ENCODE measurements around the gene MAP4K3. TPM values are rescaled to one million over a fixed set of nuclear protein-coding genes. Genes with fewer than 3 reads are reported as not detected.

MAP4K3 gene
- total and polyA plus RNA-seq, 2 donors (not counting 1 experiment from before 2014, with no cell fraction given): 1.3 to 28.3 TPM

GRCh38 chr2:39424951-39425350, 12.1 kb downstream of the MAP4K3 start:
- Histone ChIP-seq H3K4me2 (replicated peaks; ENCODE audit: low read depth, low read length, poor library complexity, severe bottlenecking) (no peak overlapping the region), H3K79me2 (ENCODE audit: control insufficient read depth, insufficient read depth, low read length) (peaks cover 63% of the 10 kb centered on the region), H4K20me1 (ENCODE audit: control insufficient read depth, insufficient read depth, low read length, poor library complexity, severe bottlenecking) (no peaks in the 10 kb centered on the region), H2AFZ (ENCODE audit: insufficient read depth, low read depth, low read length, poor library complexity, severe bottlenecking) (no peak overlapping the region), H3K4me3 (ENCODE audit: control extremely low read depth in 1 of 5, extremely low read depth in 1 of 5, insufficient read depth in 1 of 5, low read depth in 2 of 5, low read length in 4 of 5) (no peak overlapping the region), H3K27me3 (replicated peaks in 1 of 4; ENCODE audit: control extremely low read depth in 1 of 4, control insufficient read depth in 3 of 4, insufficient read depth in 4 of 4, low read length in 3 of 4) (no peaks in the 10 kb centered on the region), H3K4me1 (ENCODE audit: control insufficient read depth in 2 of 2, insufficient read depth in 2 of 2, low read length in 2 of 2) (no peaks in the 10 kb centered on the region), H3K9ac (ENCODE audit: low read length) (no peak overlapping the region), H3K9me3 (ENCODE audit: control extremely low read depth in 1 of 3, control insufficient read depth in 2 of 3, insufficient read depth in 1 of 3, low read length in 2 of 3) (peaks cover 0 to 4% (median 0%) of the 10 kb centered on the region in 3 donors), H3K27ac (ENCODE audit: low read length in 2 of 2) (no peak overlapping the region), H3K36me3 (replicated peaks in 1 of 2; ENCODE audit: control extremely low read depth in 1 of 2, control insufficient read depth in 1 of 2, extremely low read depth in 1 of 2, insufficient read depth in 2 of 2, low read length in 1 of 2) (no peaks in the 10 kb centered on the region)
- H3K27ac Mint-ChIP-seq: no peak overlapping the region
- H3K9me3 Mint-ChIP-seq (ENCODE audit: insufficient read depth): no peaks in the 10 kb centered on the region
- H3K4me1 Mint-ChIP-seq: peaks cover 5% of the 10 kb centered on the region
- no peaks in the 10 kb centered on the region for H3K27me3 Mint-ChIP-seq
- ChIA-PET CTCF (no interaction called here), POLR2A (interaction anchor here (0.8 kb wide), 1 partner anchor 99 kb away, joined by 9 read pairs; no protein-coding TSS in a partner anchor)
- no CpG with 5 or more reads among the region's 1 CpG for WGBS (ENCODE audit: insufficient coverage)
- ATAC-seq (ENCODE audit: low read depth) (no peak), DNase-seq (no peak)
- intact Hi-C loops (cut with micrococcal nuclease): no loop called here
- TF ChIP-seq EZH2 (IDR thresholded peaks at IDR 0.05; ENCODE audit: borderline replicate concordance, insufficient read depth, low read depth, low read length, poor library complexity, severe bottlenecking) (no peak), CTCF (IDR thresholded peaks at IDR 0.05) (no peak)
- H3K4me3 Mint-ChIP-seq: no peak overlapping the region

- DNase-seq (no peak), ATAC-seq (ENCODE audit: low read depth) (no peak)
- Mint-ChIP-seq H3K27me3 (no peaks in the 10 kb centered on the region), H3K4me1 (peaks cover 5% of the 10 kb centered on the region), H3K9me3 (ENCODE audit: insufficient read depth) (no peaks in the 10 kb centered on the region), H3K4me3 (no peak overlapping the region), H3K27ac (no peak overlapping the region)
- ChIA-PET POLR2A (no interaction called here), CTCF (no interaction called here)
- H3K9me3 ChIP-seq (ENCODE audit: control extremely low read depth in 1 of 3, control insufficient read depth in 2 of 3, insufficient read depth in 1 of 3, low read length in 2 of 3): no peaks in the 10 kb centered on the region
- H3K36me3 ChIP-seq (replicated peaks in 1 of 2; ENCODE audit: control extremely low read depth in 1 of 2, control insufficient read depth in 1 of 2, extremely low read depth in 1 of 2, insufficient read depth in 2 of 2, low read length in 1 of 2): no peaks in the 10 kb centered on the region
- H3K27me3 ChIP-seq (replicated peaks in 1 of 4; ENCODE audit: control extremely low read depth in 1 of 4, control insufficient read depth in 3 of 4, insufficient read depth in 4 of 4, low read length in 3 of 4): no peaks in the 10 kb centered on the region
- no peaks in the 10 kb centered on the region for H3K4me1 ChIP-seq (ENCODE audit: control insufficient read depth in 2 of 2, insufficient read depth in 2 of 2, low read length in 2 of 2)
- H3K4me2 ChIP-seq (replicated peaks; ENCODE audit: low read depth, low read length, poor library complexity, severe bottlenecking): no peak overlapping the region
- H3K79me2 ChIP-seq (ENCODE audit: control insufficient read depth, insufficient read depth, low read length): peaks cover 67% of the 10 kb centered on the region
- no peak overlapping the region for H3K4me3 ChIP-seq (ENCODE audit: control extremely low read depth in 1 of 5, extremely low read depth in 1 of 5, insufficient read depth in 1 of 5, low read depth in 2 of 5, low read length in 4 of 5)
- no peak overlapping the region for H3K9ac ChIP-seq (ENCODE audit: low read length)
- H2AFZ ChIP-seq (ENCODE audit: insufficient read depth, low read depth, low read length, poor library complexity, severe bottlenecking): no peak overlapping the region
- intact Hi-C loops (cut with micrococcal nuclease): no loop called here
- no peaks in the 10 kb centered on the region for H4K20me1 ChIP-seq (ENCODE audit: control insufficient read depth, insufficient read depth, low read length, poor library complexity, severe bottlenecking)
- no peak overlapping the region for H3K27ac ChIP-seq (ENCODE audit: low read length in 2 of 2)
- no CpG with 5 or more reads among the region's 1 CpG for WGBS (ENCODE audit: insufficient coverage)
- TF ChIP-seq CTCF (IDR thresholded peaks at IDR 0.05): no peak
- TF ChIP-seq EZH2 (IDR thresholded peaks at IDR 0.05; ENCODE audit: borderline replicate concordance, insufficient read depth, low read depth, low read length, poor library complexity, severe bottlenecking): no peak
Observed at GRCh38 chr2:39422700-39423099, 14.4 kb downstream of the MAP4K3 start.

All from B cell (primary cell).